HCT116 (cell line): ENCODE measurements around the gene MAGIX. TPM values are rescaled to one million over a fixed set of nuclear protein-coding genes. Genes with fewer than 3 reads are reported as not detected.

Experiments
- ATAC-seq: fragments of 200-7000 bp; cut with Tn5 transposase; 2 replicates; pipeline ENCODE4 v1.9.1; 2020; ENCODE audit warnings: mild to moderate bottlenecking, moderate library complexity
- BruUV-seq: library from RNA; stranded (reverse); fragments of 400-500 nt; replicated peaks from 2 replicates; lab custom pipeline; 2021; lab: Mats Ljungman, UMichigan
- CTCF ChIA-PET: fragments of 300-600 bp; sonication (Branson Sonifier 250); formaldehyde crosslinking; loops from one replicate; lab custom pipeline; 2021; ENCODE audit warnings: antibody characterized with exemption; lab: Charles Lee
- POLR2A ChIA-PET: fragments of 300-600, 350-600 bp; sonication (Branson Sonifier 250); formaldehyde crosslinking; loops from one replicate; lab custom pipeline; 2021; ENCODE audit warnings: antibody characterized with exemption; lab: Charles Lee
- RAD21 ChIA-PET, 2 experiments: fragments of 300-600 bp; sonication (Branson Sonifier 250); formaldehyde crosslinking; loops; one replicate each; lab custom pipeline; 2023; ENCODE audit warnings: low total read pairs in 2 of 2; ENCODE audit not compliant: uncharacterized antibody in 2 of 2, unreplicated experiment in 2 of 2, low non-redundant PET in 1 of 2; lab: Charles Lee
- DNase-seq: peaks from one replicate; pipeline ENCODE4 v3.0.0-alpha.2; 2010; ENCODE audit warnings: low read depth, low spot score
- H2AFZ ChIP-seq: fragments of 200-600 bp; shearing (Covaris generic), sonication (generic); 2 replicates; pipeline ENCODE4 v1.6.1; 2017; ENCODE audit warnings: low read depth, mixed run types, mixed read lengths, antibody characterized with exemption, low read length; ENCODE audit not compliant: poor library complexity, severe bottlenecking
- H3K27ac ChIP-seq: 2 replicates; pipeline ENCODE4 v1.5.1; 2012; ENCODE audit warnings: low read depth, low read length
- H3K27me3 ChIP-seq: fragments of 200-600 bp; sonication (generic); 2 replicates; pipeline ENCODE4 v1.6.1; 2016; ENCODE audit warnings: mixed run types, low read length, mixed read lengths; ENCODE audit not compliant: insufficient read depth
- H3K36me3 ChIP-seq, 2 experiments: fragments of 200-500 bp in 1 of 2; fragments of 200-600 bp in 1 of 2; sonication (Bioruptor generic) in 1 of 2; sonication (generic) in 1 of 2; 2 replicates each; pipeline versions ENCODE4 v1.5.1 to v1.6.1; 2014 to 2016; ENCODE audit warnings: low read length in 2 of 2, inconsistent platforms in 1 of 2, mixed read lengths in 1 of 2, mixed run types in 1 of 2; ENCODE audit not compliant: insufficient read depth in 2 of 2, control insufficient read depth in 1 of 2
- H3K4me1 ChIP-seq, 2 experiments: fragments of 200-600 bp in 1 of 2; sonication (generic) in 1 of 2; 2 replicates each; pipeline versions ENCODE4 v1.5.1 to v1.6.1; 2012 to 2017; ENCODE audit warnings: low read length in 2 of 2, inconsistent platforms in 1 of 2, mild to moderate bottlenecking in 1 of 2, mixed read lengths in 1 of 2, mixed run types in 1 of 2, moderate library complexity in 1 of 2; ENCODE audit not compliant: insufficient read depth in 2 of 2, control insufficient read depth in 1 of 2
- H3K4me2 ChIP-seq: fragments of 200-600 bp; sonication (generic); 2 replicates; pipeline ENCODE4 v1.6.1; 2017; ENCODE audit warnings: mixed run types, low read length, mixed read lengths
- H3K4me3 ChIP-seq, 2 experiments: fragments of 200-600 bp in 1 of 2; sonication (generic) in 1 of 2; replicated peaks in 1 of 2; 2 replicates each; pipeline ENCODE4 v1.5.1; 2011 to 2016; ENCODE audit warnings: low read length in 2 of 2, control low read depth in 1 of 2, low read depth in 1 of 2, mild to moderate bottlenecking in 1 of 2, mixed read lengths in 1 of 2, mixed run types in 1 of 2
- H3K79me2 ChIP-seq: fragments of 200-600 bp; sonication (generic); 2 replicates; pipeline ENCODE4 v1.6.1; 2017; ENCODE audit warnings: mild to moderate bottlenecking, mixed run types, low read length, moderate library complexity, mixed read lengths; ENCODE audit not compliant: insufficient read depth
- H3K9ac ChIP-seq: fragments of 200-600 bp; sonication (generic); 2 replicates; pipeline ENCODE4 v1.6.1; 2016; ENCODE audit warnings: low read length, mixed read lengths
- H3K9me2 ChIP-seq: fragments of 200-600 bp; sonication (generic), shearing (Covaris generic); 2 replicates; pipeline ENCODE4 v1.6.1; 2017; ENCODE audit warnings: mixed run types, mild to moderate bottlenecking, moderate library complexity; ENCODE audit not compliant: insufficient read depth
- H3K9me3 ChIP-seq, 2 experiments: fragments of 200-500 bp in 1 of 2; fragments of 200-600 bp in 1 of 2; sonication (Bioruptor generic) in 1 of 2; sonication (generic) in 1 of 2; 2 replicates each; pipeline ENCODE4 v1.6.1; 2014 to 2017; ENCODE audit warnings: low read length in 2 of 2, mixed read lengths in 2 of 2, inconsistent platforms in 1 of 2, low read depth in 1 of 2, mild to moderate bottlenecking in 1 of 2, mixed run types in 1 of 2, moderate library complexity in 1 of 2; ENCODE audit not compliant: control insufficient read depth in 1 of 2, insufficient read depth in 1 of 2
- H4K20me1 ChIP-seq: fragments of 200-600 bp; sonication (generic), shearing (Covaris generic); 2 replicates; pipeline ENCODE4 v1.6.1; 2017; ENCODE audit warnings: mixed run types, mild to moderate bottlenecking, moderate library complexity; ENCODE audit not compliant: insufficient read depth
- JUND ChIP-seq: IDR thresholded peaks from 2 replicates; pipeline ENCODE4 v1.6.1; 2012
- POLR2A ChIP-seq: IDR thresholded peaks from 2 replicates; pipeline ENCODE4 v1.7.0; 2011; ENCODE audit warnings: borderline replicate concordance; ENCODE audit not compliant: insufficient read depth, insufficient read length; ENCODE audit errors: extremely low read depth
- POLR2AphosphoS5 ChIP-seq: IDR thresholded peaks from 2 replicates; pipeline ENCODE4 v1.6.1; 2011; ENCODE audit warnings: mild to moderate bottlenecking, low read depth, low read length, moderate library complexity
- TCF7L2 ChIP-seq: IDR thresholded peaks from 2 replicates; pipeline ENCODE4 v1.7.0; 2011; ENCODE audit warnings: borderline replicate concordance, inconsistent platforms; ENCODE audit not compliant: insufficient read depth, insufficient read length; ENCODE audit errors: extremely low read depth
- intact Hi-C: fragments of 100-400 bp; cut with micrococcal nuclease; formaldehyde crosslinking; loops from 2 replicates; pipeline ENCODE4 v1.10.0; 2022
- total RNA-seq: library from RNA; stranded (reverse); gene quantifications from one replicate; pipeline ENCODE4 v1.2.1, GENCODE V29; 2021; ENCODE audit not compliant: unreplicated experiment
- TF ChIP-seq, protein P1 (sequence below): IDR thresholded peaks from 2 replicates; pipeline ENCODE4 v1.6.1; 2012; ENCODE audit warnings: low read depth

The MAGIX gene
- total RNA-seq, 1 experiment from 2014 or later, result 2.6 TPM

- H3K9me3 ChIP-seq, result no peaks in the 10 kb centered on the region
- TF ChIP-seq, protein P1, sequence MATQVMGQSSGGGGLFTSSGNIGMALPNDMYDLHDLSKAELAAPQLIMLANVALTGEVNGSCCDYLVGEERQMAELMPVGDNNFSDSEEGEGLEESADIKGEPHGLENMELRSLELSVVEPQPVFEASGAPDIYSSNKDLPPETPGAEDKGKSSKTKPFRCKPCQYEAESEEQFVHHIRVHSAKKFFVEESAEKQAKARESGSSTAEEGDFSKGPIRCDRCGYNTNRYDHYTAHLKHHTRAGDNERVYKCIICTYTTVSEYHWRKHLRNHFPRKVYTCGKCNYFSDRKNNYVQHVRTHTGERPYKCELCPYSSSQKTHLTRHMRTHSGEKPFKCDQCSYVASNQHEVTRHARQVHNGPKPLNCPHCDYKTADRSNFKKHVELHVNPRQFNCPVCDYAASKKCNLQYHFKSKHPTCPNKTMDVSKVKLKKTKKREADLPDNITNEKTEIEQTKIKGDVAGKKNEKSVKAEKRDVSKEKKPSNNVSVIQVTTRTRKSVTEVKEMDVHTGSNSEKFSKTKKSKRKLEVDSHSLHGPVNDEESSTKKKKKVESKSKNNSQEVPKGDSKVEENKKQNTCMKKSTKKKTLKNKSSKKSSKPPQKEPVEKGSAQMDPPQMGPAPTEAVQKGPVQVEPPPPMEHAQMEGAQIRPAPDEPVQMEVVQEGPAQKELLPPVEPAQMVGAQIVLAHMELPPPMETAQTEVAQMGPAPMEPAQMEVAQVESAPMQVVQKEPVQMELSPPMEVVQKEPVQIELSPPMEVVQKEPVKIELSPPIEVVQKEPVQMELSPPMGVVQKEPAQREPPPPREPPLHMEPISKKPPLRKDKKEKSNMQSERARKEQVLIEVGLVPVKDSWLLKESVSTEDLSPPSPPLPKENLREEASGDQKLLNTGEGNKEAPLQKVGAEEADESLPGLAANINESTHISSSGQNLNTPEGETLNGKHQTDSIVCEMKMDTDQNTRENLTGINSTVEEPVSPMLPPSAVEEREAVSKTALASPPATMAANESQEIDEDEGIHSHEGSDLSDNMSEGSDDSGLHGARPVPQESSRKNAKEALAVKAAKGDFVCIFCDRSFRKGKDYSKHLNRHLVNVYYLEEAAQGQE, result no peak
- TF ChIP-seq POLR2AphosphoS5 (no peak), JUND (no peak)
- H4K20me1 ChIP-seq, result no peaks in the 10 kb centered on the region
- H3K27ac ChIP-seq, result no peak overlapping the region
- no peaks in the 10 kb centered on the region for H3K36me3 ChIP-seq
- H3K9ac ChIP-seq, result no peak overlapping the region
- no peaks in the 10 kb centered on the region for H3K27me3 ChIP-seq
- ATAC-seq, result no peak
- H3K4me2 ChIP-seq, result no peak overlapping the region
- RAD21 ChIA-PET, result no interaction called here
- DNase-seq, result no peak
- H3K79me2 ChIP-seq, result no peaks in the 10 kb centered on the region
- H2AFZ ChIP-seq, result no peak overlapping the region
- no peak overlapping the region for H3K4me3 ChIP-seq
- no peaks in the 10 kb centered on the region for H3K9me2 ChIP-seq
- BruUV-seq, result no TSS peak
- POLR2A ChIA-PET, result no interaction called here
- intact Hi-C loops, result no loop called here
- CTCF ChIA-PET, result no interaction called here
- H3K4me1 ChIP-seq, result peaks cover 3 to 6% of the 10 kb centered on the region in 2 experiments
Observed at GRCh38 chrX:49204709-49205108, 42.2 kb downstream of the MAGIX start.

GRCh38 chrX:49205443-49205842 lies 42.9 kb downstream of the MAGIX start:
- H3K36me3 ChIP-seq, result no peaks in the 10 kb centered on the region
- H2AFZ ChIP-seq, result no peak overlapping the region
- DNase-seq (no peak), ATAC-seq (no peak)
- no peak overlapping the region for H3K4me3 ChIP-seq
- TF ChIP-seq TCF7L2, result no peak
- no peak for TF ChIP-seq POLR2A
- no TSS peak for BruUV-seq
- ChIA-PET POLR2A (no interaction called here), RAD21 (no interaction called here), CTCF (no interaction called here)
- H3K4me2 ChIP-seq, result no peak overlapping the region
- H3K27ac ChIP-seq, result no peak overlapping the region
- no peak overlapping the region for H3K9ac ChIP-seq
- no peaks in the 10 kb centered on the region for H3K79me2 ChIP-seq
- H4K20me1 ChIP-seq, result no peaks in the 10 kb centered on the region
- H3K4me1 ChIP-seq, result peaks cover 1 to 3% of the 10 kb centered on the region in 2 experiments
- H3K9me3 ChIP-seq, result no peaks in the 10 kb centered on the region
- no peaks in the 10 kb centered on the region for H3K27me3 ChIP-seq
- intact Hi-C loops, result no loop called here
- no peaks in the 10 kb centered on the region for H3K9me2 ChIP-seq
